Measurements from ENCODE around the gene SPDEF.

Gene SPDEF

GRCh38 chr6:34546551-34547321, 9.4 kb downstream of the SPDEF start:
- Histone ChIP-seq H3K9me2 (ENCODE audit: low read depth, low read length) (no peaks in the 10 kb centered on the region), H3K4me2 (ENCODE audit: low read length) (no peak overlapping the region), H3K79me2 (ENCODE audit: insufficient read depth, low read length) (no peaks in the 10 kb centered on the region), H3K27me3 (ENCODE audit: insufficient read depth, low read length) (no peaks in the 10 kb centered on the region; the same call in 1 of the 2 replicates), H4K20me1 (ENCODE audit: insufficient read depth, low read length) (no peaks in the 10 kb centered on the region), H3F3A (ENCODE audit: insufficient read depth, low read length) (no peaks in the 10 kb centered on the region), H3K27ac (ENCODE audit: low read depth, low read length, poor library complexity, severe bottlenecking) (no peak overlapping the region), H3K4me3 (ENCODE audit: low read depth, low read length, poor library complexity, severe bottlenecking) (no peak overlapping the region), H3K9me3 (ENCODE audit: low read length) (no peaks in the 10 kb centered on the region), H3K36me3 (ENCODE audit: insufficient read depth, low read length) (no peaks in the 10 kb centered on the region), H3K4me1 (ENCODE audit: insufficient read depth, low read length, severe bottlenecking) (no peaks in the 10 kb centered on the region), H3K9ac (ENCODE audit: low read length) (no peak overlapping the region), H2AFZ (ENCODE audit: low read length) (no peak overlapping the region)
- no peak for TF ChIP-seq EZH2 (IDR thresholded peaks at IDR 0.05; ENCODE audit: borderline replicate concordance, low read length)

- Histone ChIP-seq H3F3A (ENCODE audit: insufficient read depth, low read length) (no peaks in the 10 kb centered on the region), H3K4me3 (ENCODE audit: low read depth, low read length, poor library complexity, severe bottlenecking) (no peak overlapping the region), H4K20me1 (ENCODE audit: insufficient read depth, low read length) (no peaks in the 10 kb centered on the region), H2AFZ (ENCODE audit: low read length) (no peak overlapping the region), H3K36me3 (ENCODE audit: insufficient read depth, low read length) (no peaks in the 10 kb centered on the region), H3K79me2 (ENCODE audit: insufficient read depth, low read length) (no peaks in the 10 kb centered on the region), H3K4me1 (ENCODE audit: insufficient read depth, low read length, severe bottlenecking) (no peaks in the 10 kb centered on the region), H3K4me2 (ENCODE audit: low read length) (no peak overlapping the region), H3K27ac (ENCODE audit: low read depth, low read length, poor library complexity, severe bottlenecking) (no peak overlapping the region), H3K9me2 (ENCODE audit: low read depth, low read length) (no peaks in the 10 kb centered on the region), H3K27me3 (ENCODE audit: insufficient read depth, low read length) (no peaks in the 10 kb centered on the region; the same call in 1 of the 2 replicates), H3K9ac (ENCODE audit: low read length) (no peak overlapping the region), H3K9me3 (ENCODE audit: low read length) (no peaks in the 10 kb centered on the region)
- TF ChIP-seq CTCF (IDR thresholded peaks at IDR 0.05; ENCODE audit: low read length), result no peak
- no peak for TF ChIP-seq EZH2 (IDR thresholded peaks at IDR 0.05; ENCODE audit: borderline replicate concordance, low read length)
These were observed 11.2 kb downstream of the SPDEF start for GRCh38 chr6:34544776-34545471.

GRCh38 chr6:34544052-34544604, 12.0 kb downstream of the SPDEF start:
- Histone ChIP-seq H3K27ac (ENCODE audit: low read depth, low read length, poor library complexity, severe bottlenecking) (no peak overlapping the region), H3K9ac (ENCODE audit: low read length) (no peak overlapping the region)

GRCh38 chr6:34543421-34543820, 12.7 kb downstream of the SPDEF start:
- Histone ChIP-seq H3K9ac (ENCODE audit: low read length) (no peak overlapping the region), H3K36me3 (ENCODE audit: insufficient read depth, low read length) (no peaks in the 10 kb centered on the region), H3F3A (ENCODE audit: insufficient read depth, low read length) (no peaks in the 10 kb centered on the region), H3K4me1 (ENCODE audit: insufficient read depth, low read length, severe bottlenecking) (no peaks in the 10 kb centered on the region), H3K4me2 (ENCODE audit: low read length) (no peak overlapping the region), H2AFZ (ENCODE audit: low read length) (no peak overlapping the region), H3K9me3 (ENCODE audit: low read length) (no peaks in the 10 kb centered on the region), H3K4me3 (ENCODE audit: low read depth, low read length, poor library complexity, severe bottlenecking) (no peak overlapping the region), H3K9me2 (ENCODE audit: low read depth, low read length) (no peaks in the 10 kb centered on the region), H4K20me1 (ENCODE audit: insufficient read depth, low read length) (no peaks in the 10 kb centered on the region), H3K27ac (ENCODE audit: low read depth, low read length, poor library complexity, severe bottlenecking) (no peak overlapping the region), H3K27me3 (ENCODE audit: insufficient read depth, low read length) (no peaks in the 10 kb centered on the region; the same call in 1 of the 2 replicates), H3K79me2 (ENCODE audit: insufficient read depth, low read length) (no peaks in the 10 kb centered on the region)
- TF ChIP-seq CTCF (IDR thresholded peaks at IDR 0.05; ENCODE audit: low read length) (no peak), EZH2 (IDR thresholded peaks at IDR 0.05; ENCODE audit: borderline replicate concordance, low read length) (no peak)

More at GRCh38 chr6:34544052-34544604, 12.0 kb downstream of the SPDEF start:
- Histone ChIP-seq H3K4me1 (ENCODE audit: insufficient read depth, low read length, severe bottlenecking) (no peaks in the 10 kb centered on the region), H3K36me3 (ENCODE audit: insufficient read depth, low read length) (no peaks in the 10 kb centered on the region), H3K9me2 (ENCODE audit: low read depth, low read length) (no peaks in the 10 kb centered on the region), H3K27me3 (ENCODE audit: insufficient read depth, low read length) (no peaks in the 10 kb centered on the region; the same call in 1 of the 2 replicates), H3K79me2 (ENCODE audit: insufficient read depth, low read length) (no peaks in the 10 kb centered on the region), H3K4me3 (ENCODE audit: low read depth, low read length, poor library complexity, severe bottlenecking) (no peak overlapping the region), H3K9me3 (ENCODE audit: low read length) (no peaks in the 10 kb centered on the region), H3K4me2 (ENCODE audit: low read length) (no peak overlapping the region), H3F3A (ENCODE audit: insufficient read depth, low read length) (no peaks in the 10 kb centered on the region), H2AFZ (ENCODE audit: low read length) (no peak overlapping the region), H4K20me1 (ENCODE audit: insufficient read depth, low read length) (no peaks in the 10 kb centered on the region)
- TF ChIP-seq EZH2 (IDR thresholded peaks at IDR 0.05; ENCODE audit: borderline replicate concordance, low read length), result no peak
